GOT3 (cell line): ENCODE measurements around the gene PODN.

ENCODE experiments used
- DNase-seq: peaks from one replicate; lab custom pipeline; 2025; ENCODE audit warnings: mixed read lengths; lab: John Stamatoyannopoulos, UW

Gene PODN

GRCh38 chr1:53114581-53115400 is 52.8 kb downstream of the PODN start:
- DNase-seq, result no peak

- DNase-seq, result no peak
These were observed 53.6 kb downstream of the PODN start for GRCh38 chr1:53115403-53116306.

GRCh38 chr1:53116307-53116810 is 54.3 kb downstream of the PODN start:
- no peak for DNase-seq

GRCh38 chr1:53116933-53117600 is 55.1 kb downstream of the PODN start:
- no peak for DNase-seq

- no peak for DNase-seq
These were observed 55.8 kb downstream of the PODN start for GRCh38 chr1:53117836-53118235.

GRCh38 chr1:53120659-53121058 is 58.6 kb downstream of the PODN start:
- no peak for DNase-seq

- DNase-seq, result no peak
These were observed 59.5 kb downstream of the PODN start for GRCh38 chr1:53121319-53122172.

- no peak for DNase-seq
These were observed 60.3 kb downstream of the PODN start for GRCh38 chr1:53122201-53122885.

- no peak for DNase-seq
These were observed 61.0 kb downstream of the PODN start for GRCh38 chr1:53122961-53123413.

GRCh38 chr1:53123453-53124140 is 61.6 kb downstream of the PODN start:
- DNase-seq, result no peak

- no peak for DNase-seq
These were observed 63.1 kb downstream of the PODN start for GRCh38 chr1:53125122-53125521.

- no peak for DNase-seq
These were observed 63.8 kb downstream of the PODN start for GRCh38 chr1:53125623-53126360.

GRCh38 chr1:53126495-53126894 is 64.5 kb downstream of the PODN start:
- no peak for DNase-seq

- DNase-seq, result no peak
These were observed 65.5 kb downstream of the PODN start for GRCh38 chr1:53127546-53127945.

- no peak for DNase-seq
These were observed 66.4 kb downstream of the PODN start for GRCh38 chr1:53128401-53128800.

- no peak for DNase-seq
These were observed 68.0 kb downstream of the PODN start for GRCh38 chr1:53129891-53130597.

GRCh38 chr1:53130598-53130877 is 68.5 kb downstream of the PODN start:
- no peak for DNase-seq

- DNase-seq, result no peak
These were observed 69.0 kb downstream of the PODN start for GRCh38 chr1:53130878-53131589.
